Neural progenitor cell (in vitro differentiated cells): ENCODE data around the gene FZD10. TPM values are rescaled to one million over a fixed set of nuclear protein-coding genes. Genes with fewer than 3 reads are reported as not detected.

Experiments
- DNase-seq: peaks from one replicate; pipeline ENCODE4 v3.0.0-alpha.2; 2016; ENCODE audit warnings: low spot score
- H2AFZ ChIP-seq: fragments of 200-600 bp; sonication (generic); replicated peaks from 2 replicates; pipeline ENCODE4 v1.6.1; 2016; ENCODE audit warnings: antibody characterized with exemption
- H3F3A ChIP-seq: fragments of 200-600 bp; sonication (generic); 2 replicates; pipeline ENCODE4 v1.6.1; 2016; ENCODE audit warnings: antibody characterized with exemption, low read depth
- H3K27ac ChIP-seq: fragments of 200-600 bp; sonication (generic); 2 replicates; pipeline ENCODE4 v1.5.1; 2016; ENCODE audit warnings: mild to moderate bottlenecking
- H3K27me3 ChIP-seq: fragments of 200-600 bp; sonication (generic); 2 replicates; pipeline ENCODE4 v1.6.1; 2016; ENCODE audit warnings: mild to moderate bottlenecking, moderate library complexity
- H3K36me3 ChIP-seq: fragments of 200-600 bp; sonication (generic); 2 replicates; pipeline ENCODE4 v1.5.1; 2016
- H3K4me1 ChIP-seq: fragments of 200-600 bp; sonication (generic); 2 replicates; pipeline ENCODE4 v1.6.1; 2016; ENCODE audit warnings: mixed run types
- H3K4me2 ChIP-seq: fragments of 200-600 bp; sonication (generic); 2 replicates; pipeline ENCODE4 v1.6.1; 2016
- H3K4me3 ChIP-seq: fragments of 200-600 bp; sonication (generic); 2 replicates; pipeline ENCODE4 v1.5.1; 2016
- H3K79me2 ChIP-seq: fragments of 200-600 bp; sonication (generic); 2 replicates; pipeline ENCODE4 v1.6.1; 2016; ENCODE audit warnings: low read depth
- H3K9ac ChIP-seq: fragments of 200-600 bp; sonication (generic); 2 replicates; pipeline ENCODE4 v1.6.1; 2016
- H3K9me3 ChIP-seq: fragments of 200-600 bp; sonication (generic); 2 replicates; pipeline ENCODE4 v1.5.1; 2016; ENCODE audit warnings: low read depth
- H4K20me1 ChIP-seq: fragments of 200-600 bp; sonication (generic); 2 replicates; pipeline ENCODE4 v1.6.1; 2016; ENCODE audit warnings: low read depth
- H3K27ac Mint-ChIP-seq: 3 replicates; pipeline ENCODE4 v1.8.0; 2021; ENCODE audit warnings: mixed read lengths
- H3K27me3 Mint-ChIP-seq: 2 replicates; pipeline ENCODE4 v1.8.0; 2022; ENCODE audit warnings: low read depth, mild to moderate bottlenecking, inconsistent platforms, moderate library complexity, mixed read lengths; ENCODE audit not compliant: insufficient read depth
- H3K36me3 Mint-ChIP-seq: 3 replicates; pipeline ENCODE4 v1.8.0; 2021; ENCODE audit warnings: mixed read lengths
- H3K4me1 Mint-ChIP-seq: 3 replicates; pipeline ENCODE4 v1.8.0; 2021; ENCODE audit warnings: mixed read lengths
- H3K4me3 Mint-ChIP-seq: 3 replicates; pipeline ENCODE4 v1.8.0; 2021; ENCODE audit warnings: mild to moderate bottlenecking, moderate library complexity, mixed read lengths
- H3K9me3 Mint-ChIP-seq: 3 replicates; pipeline ENCODE4 v1.8.0; 2020; ENCODE audit warnings: mixed read lengths
- CTCF ChIP-seq: fragments of 200-600 bp; sonication (generic); IDR thresholded peaks from 2 replicates; pipeline ENCODE4 v1.5.1; 2017; ENCODE audit warnings: antibody characterized with exemption, mild to moderate bottlenecking
- EZH2 ChIP-seq: fragments of 200-600 bp; sonication (generic); IDR thresholded peaks from 2 replicates; pipeline ENCODE4 v1.6.1; 2017; ENCODE audit warnings: antibody characterized with exemption, mild to moderate bottlenecking, moderate library complexity
- EZH2phosphoT487 ChIP-seq: fragments of 200-600 bp; sonication (generic); IDR thresholded peaks from 2 replicates; pipeline ENCODE4 v1.6.1; 2017; ENCODE audit warnings: antibody characterized with exemption
- total RNA-seq: library from RNA; depleted of rRNA; stranded (reverse); fragments of >200 nt; gene quantifications from 2 replicates; pipeline ENCODE4 v1.2.3, GENCODE V29; 2015; ENCODE audit warnings: low replicate concordance

Gene FZD10
- total RNA-seq, 1 donor from 2014 or later: 0.11 TPM

GRCh38 chr12:130138478-130138877 lies 23.8 kb upstream of the FZD10 start:
- Histone ChIP-seq H3K4me3 (no peak overlapping the region), H3F3A (peaks cover 6% of the 10 kb centered on the region), H3K79me2 (no peaks in the 10 kb centered on the region), H3K9me3 (no peaks in the 10 kb centered on the region), H3K36me3 (no peaks in the 10 kb centered on the region), H4K20me1 (no peaks in the 10 kb centered on the region), H3K27me3 (peaks cover 99% of the 10 kb centered on the region), H3K4me1 (no peaks in the 10 kb centered on the region), H3K4me2 (no peak overlapping the region), H2AFZ (no peak overlapping the region), H3K9ac (no peak overlapping the region), H3K27ac (no peak overlapping the region)
- Mint-ChIP-seq H3K36me3 (no peaks in the 10 kb centered on the region), H3K27ac (peak overlapping the region; percentile 58), H3K27me3 (peaks cover 34% of the 10 kb centered on the region), H3K9me3 (peaks cover 6% of the 10 kb centered on the region), H3K4me1 (peaks cover 71% of the 10 kb centered on the region), H3K4me3 (peak overlapping the region; percentile 50)
- TF ChIP-seq EZH2: no peak
- no peak for TF ChIP-seq EZH2phosphoT487
- TF ChIP-seq CTCF: no peak
- no peak for DNase-seq

GRCh38 chr12:130139567-130140421 lies 22.5 kb upstream of the FZD10 start:
- H3K27ac Mint-ChIP-seq: no peak overlapping the region

GRCh38 chr12:130141105-130141504 lies 21.2 kb upstream of the FZD10 start:
- Histone ChIP-seq H3K9ac (no peak overlapping the region), H3K79me2 (no peaks in the 10 kb centered on the region), H3K9me3 (no peaks in the 10 kb centered on the region), H3K36me3 (no peaks in the 10 kb centered on the region), H4K20me1 (peaks cover 3% of the 10 kb centered on the region), H3K27ac (no peak overlapping the region), H3K4me3 (no peak overlapping the region), H3K27me3 (peaks cover 97% of the 10 kb centered on the region), H2AFZ (no peak overlapping the region), H3K4me2 (no peak overlapping the region), H3K4me1 (no peaks in the 10 kb centered on the region), H3F3A (no peaks in the 10 kb centered on the region)
- DNase-seq: no peak
- Mint-ChIP-seq H3K9me3 (no peaks in the 10 kb centered on the region), H3K27ac (peak overlapping the region; percentile 43), H3K27me3 (peaks cover 28% of the 10 kb centered on the region), H3K4me3 (no peak overlapping the region), H3K4me1 (peaks cover 63% of the 10 kb centered on the region), H3K36me3 (no peaks in the 10 kb centered on the region)
- TF ChIP-seq EZH2 (no peak), CTCF (no peak), EZH2phosphoT487 (no peak)

More at GRCh38 chr12:130139567-130140421, 22.5 kb upstream of the FZD10 start:
- no peaks in the 10 kb centered on the region for H3K36me3 Mint-ChIP-seq
- Histone ChIP-seq H3K27me3 (peaks cover 97% of the 10 kb centered on the region), H3K27ac (no peak overlapping the region), H3F3A (peaks cover 6% of the 10 kb centered on the region), H3K9me3 (no peaks in the 10 kb centered on the region), H3K4me3 (no peak overlapping the region), H4K20me1 (no peaks in the 10 kb centered on the region), H3K4me2 (no peak overlapping the region), H3K4me1 (no peaks in the 10 kb centered on the region), H3K9ac (no peak overlapping the region), H2AFZ (no peak overlapping the region), H3K79me2 (no peaks in the 10 kb centered on the region), H3K36me3 (no peaks in the 10 kb centered on the region)
- TF ChIP-seq EZH2 (no peak), CTCF (no peak), EZH2phosphoT487 (no peak)
- peaks cover 37% of the 10 kb centered on the region for H3K27me3 Mint-ChIP-seq
- H3K4me3 Mint-ChIP-seq: no peak overlapping the region
- no peak for DNase-seq
- H3K9me3 Mint-ChIP-seq: peaks cover 4% of the 10 kb centered on the region
- peaks cover 59% of the 10 kb centered on the region for H3K4me1 Mint-ChIP-seq
